ENCODE data around the gene ZNF500.

DNA sequence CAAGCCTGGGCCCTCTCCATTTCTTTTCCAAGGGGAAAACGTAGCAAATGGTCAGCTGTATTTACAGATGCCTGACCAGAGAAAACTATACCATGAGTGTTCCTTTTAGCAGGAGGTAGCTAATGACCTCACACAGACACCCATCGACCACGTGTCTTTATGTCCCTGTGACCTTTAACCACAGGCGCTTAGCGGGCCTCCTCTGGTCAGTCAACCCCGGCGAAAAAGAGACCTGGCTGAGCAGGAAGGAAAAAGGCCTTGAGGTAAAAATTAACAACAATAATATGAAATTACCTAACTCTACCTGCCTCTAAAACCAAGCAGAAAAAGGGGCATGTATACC is 64.5 kb downstream of the ZNF500 start:
- TF ChIP-seq, protein P1, sequence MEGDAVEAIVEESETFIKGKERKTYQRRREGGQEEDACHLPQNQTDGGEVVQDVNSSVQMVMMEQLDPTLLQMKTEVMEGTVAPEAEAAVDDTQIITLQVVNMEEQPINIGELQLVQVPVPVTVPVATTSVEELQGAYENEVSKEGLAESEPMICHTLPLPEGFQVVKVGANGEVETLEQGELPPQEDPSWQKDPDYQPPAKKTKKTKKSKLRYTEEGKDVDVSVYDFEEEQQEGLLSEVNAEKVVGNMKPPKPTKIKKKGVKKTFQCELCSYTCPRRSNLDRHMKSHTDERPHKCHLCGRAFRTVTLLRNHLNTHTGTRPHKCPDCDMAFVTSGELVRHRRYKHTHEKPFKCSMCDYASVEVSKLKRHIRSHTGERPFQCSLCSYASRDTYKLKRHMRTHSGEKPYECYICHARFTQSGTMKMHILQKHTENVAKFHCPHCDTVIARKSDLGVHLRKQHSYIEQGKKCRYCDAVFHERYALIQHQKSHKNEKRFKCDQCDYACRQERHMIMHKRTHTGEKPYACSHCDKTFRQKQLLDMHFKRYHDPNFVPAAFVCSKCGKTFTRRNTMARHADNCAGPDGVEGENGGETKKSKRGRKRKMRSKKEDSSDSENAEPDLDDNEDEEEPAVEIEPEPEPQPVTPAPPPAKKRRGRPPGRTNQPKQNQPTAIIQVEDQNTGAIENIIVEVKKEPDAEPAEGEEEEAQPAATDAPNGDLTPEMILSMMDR (conservative IDR thresholded peaks at IDR 0.05; ENCODE audit: low read depth in 2 of 2) = no peak
- TF ChIP-seq STAT1 (IDR thresholded peaks at IDR 0.05; ENCODE audit: unreplicated experiment) = no peak
- TF ChIP-seq CREB1 (CRISPR knock-in tag; IDR thresholded peaks at IDR 0.05; ENCODE audit: low read depth) = no peak
- TF ChIP-seq EZH2 (IDR thresholded peaks at IDR 0.05; ENCODE audit: low read depth, unreplicated experiment) = no peak
- TF ChIP-seq, protein P2, sequence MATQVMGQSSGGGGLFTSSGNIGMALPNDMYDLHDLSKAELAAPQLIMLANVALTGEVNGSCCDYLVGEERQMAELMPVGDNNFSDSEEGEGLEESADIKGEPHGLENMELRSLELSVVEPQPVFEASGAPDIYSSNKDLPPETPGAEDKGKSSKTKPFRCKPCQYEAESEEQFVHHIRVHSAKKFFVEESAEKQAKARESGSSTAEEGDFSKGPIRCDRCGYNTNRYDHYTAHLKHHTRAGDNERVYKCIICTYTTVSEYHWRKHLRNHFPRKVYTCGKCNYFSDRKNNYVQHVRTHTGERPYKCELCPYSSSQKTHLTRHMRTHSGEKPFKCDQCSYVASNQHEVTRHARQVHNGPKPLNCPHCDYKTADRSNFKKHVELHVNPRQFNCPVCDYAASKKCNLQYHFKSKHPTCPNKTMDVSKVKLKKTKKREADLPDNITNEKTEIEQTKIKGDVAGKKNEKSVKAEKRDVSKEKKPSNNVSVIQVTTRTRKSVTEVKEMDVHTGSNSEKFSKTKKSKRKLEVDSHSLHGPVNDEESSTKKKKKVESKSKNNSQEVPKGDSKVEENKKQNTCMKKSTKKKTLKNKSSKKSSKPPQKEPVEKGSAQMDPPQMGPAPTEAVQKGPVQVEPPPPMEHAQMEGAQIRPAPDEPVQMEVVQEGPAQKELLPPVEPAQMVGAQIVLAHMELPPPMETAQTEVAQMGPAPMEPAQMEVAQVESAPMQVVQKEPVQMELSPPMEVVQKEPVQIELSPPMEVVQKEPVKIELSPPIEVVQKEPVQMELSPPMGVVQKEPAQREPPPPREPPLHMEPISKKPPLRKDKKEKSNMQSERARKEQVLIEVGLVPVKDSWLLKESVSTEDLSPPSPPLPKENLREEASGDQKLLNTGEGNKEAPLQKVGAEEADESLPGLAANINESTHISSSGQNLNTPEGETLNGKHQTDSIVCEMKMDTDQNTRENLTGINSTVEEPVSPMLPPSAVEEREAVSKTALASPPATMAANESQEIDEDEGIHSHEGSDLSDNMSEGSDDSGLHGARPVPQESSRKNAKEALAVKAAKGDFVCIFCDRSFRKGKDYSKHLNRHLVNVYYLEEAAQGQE (IDR thresholded peaks at IDR 0.05; ENCODE audit: unreplicated experiment) = no peak
- no peak for TF ChIP-seq ZNF114 (CRISPR knock-in tag; IDR thresholded peaks at IDR 0.05)
- TF ChIP-seq POLR2AphosphoS5 (IDR thresholded peaks at IDR 0.05; ENCODE audit: low read depth) = no peak
- no peak for TF ChIP-seq JUNB (IDR thresholded peaks at IDR 0.05; ENCODE audit: unreplicated experiment)
- TF ChIP-seq NANOG (IDR thresholded peaks at IDR 0.05; ENCODE audit: borderline replicate concordance) = no peak
- no peak for TF ChIP-seq EZH2phosphoT487 (IDR thresholded peaks at IDR 0.05; ENCODE audit: unreplicated experiment)

All from GM23338 (cell line).